ENCODE measurements around the gene UBALD1.

The UBALD1 gene

DNA sequence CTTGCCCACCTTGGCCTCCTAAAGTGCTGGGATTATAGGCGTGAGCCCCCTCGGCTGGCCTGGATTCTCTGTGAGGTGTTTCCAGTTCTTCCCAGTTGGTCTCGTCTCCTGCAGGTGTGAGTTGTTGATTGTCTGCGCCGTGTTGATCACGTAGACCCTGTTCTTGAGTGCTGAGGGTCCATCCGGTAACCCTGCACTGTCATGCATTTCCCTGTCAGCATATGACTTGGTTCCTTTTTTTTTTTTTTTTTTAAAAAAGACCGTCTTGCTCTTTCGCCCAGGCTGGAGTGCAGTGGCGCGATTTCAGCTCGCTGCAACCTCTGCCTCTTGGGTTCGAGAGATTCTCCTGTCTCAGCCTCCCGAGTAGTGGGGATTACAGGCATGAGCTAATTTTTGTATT is 27.2 kb upstream of the UBALD1 start:
- no peak for DNase-seq

- no peak for DNase-seq
Measured at GRCh38 chr16:4641306-4641687, 26.6 kb upstream of the UBALD1 start.

- no peak for DNase-seq
Measured at GRCh38 chr16:4640572-4641305, 26.1 kb upstream of the UBALD1 start.

- no peak for DNase-seq
Measured at GRCh38 chr16:4639899-4640509, 25.3 kb upstream of the UBALD1 start.

GRCh38 chr16:4637501-4638166 is 22.9 kb upstream of the UBALD1 start:
- no peak for DNase-seq

GRCh38 chr16:4636196-4636595 is 21.5 kb upstream of the UBALD1 start:
- DNase-seq: no peak

GRCh38 chr16:4634768-4635167 is 20.1 kb upstream of the UBALD1 start:
- no peak for DNase-seq

DNA sequence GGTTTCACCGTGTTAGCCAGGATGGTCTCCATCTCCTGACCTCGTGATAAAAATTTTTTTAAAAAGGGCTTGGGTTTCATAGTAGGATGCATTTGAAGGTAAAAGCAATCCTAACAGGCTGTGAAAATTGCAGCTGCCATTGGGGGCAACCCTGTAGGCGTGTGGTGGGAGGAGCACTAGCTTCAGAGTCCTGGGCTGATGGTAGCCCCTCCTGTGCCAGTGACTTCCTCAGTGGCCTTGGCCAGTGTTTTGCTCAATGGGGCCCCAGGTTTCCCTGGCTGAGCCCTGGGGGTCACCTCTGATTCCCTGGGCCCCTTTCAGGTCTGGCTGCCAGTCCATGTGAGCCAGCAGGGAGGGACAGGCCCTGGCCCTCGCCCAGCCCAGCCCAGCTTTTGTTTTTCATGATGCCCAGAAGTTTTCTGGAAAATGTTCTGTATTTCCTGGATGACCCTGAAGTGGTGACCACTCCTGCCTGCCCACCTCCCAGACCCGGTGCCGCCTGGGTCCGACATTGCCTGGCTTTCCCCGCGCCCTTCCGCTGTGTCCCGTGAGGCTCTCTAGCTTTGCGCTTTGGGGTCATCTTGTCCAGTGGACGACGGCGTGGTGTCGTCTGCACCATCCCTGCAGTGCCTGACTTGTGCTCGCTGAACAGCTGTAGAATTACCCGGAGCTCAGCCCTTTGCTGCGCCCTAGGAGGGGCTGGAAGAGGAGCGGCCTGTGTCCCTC is 19.4 kb upstream of the UBALD1 start:
- no peak for DNase-seq

DNA sequence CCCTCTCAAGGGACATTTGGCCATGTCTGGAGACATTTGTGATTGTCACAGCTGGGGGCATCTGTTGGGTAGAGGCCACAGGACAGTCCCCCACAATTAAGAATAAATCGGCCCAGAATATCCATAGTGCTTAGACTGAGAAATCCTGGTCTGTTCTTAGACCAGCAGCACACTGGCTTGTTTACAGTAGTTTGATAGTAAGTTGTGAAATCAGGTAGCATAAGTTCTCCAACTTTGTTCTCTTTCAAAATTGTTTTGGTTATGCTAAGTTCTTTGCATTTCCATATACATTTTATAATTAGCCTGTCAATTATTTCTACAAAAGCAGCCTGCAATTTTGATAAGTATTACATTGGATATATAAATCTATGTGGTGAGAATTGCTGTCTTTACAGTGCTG is 16.8 kb upstream of the UBALD1 start:
- DNase-seq: no peak

DNA sequence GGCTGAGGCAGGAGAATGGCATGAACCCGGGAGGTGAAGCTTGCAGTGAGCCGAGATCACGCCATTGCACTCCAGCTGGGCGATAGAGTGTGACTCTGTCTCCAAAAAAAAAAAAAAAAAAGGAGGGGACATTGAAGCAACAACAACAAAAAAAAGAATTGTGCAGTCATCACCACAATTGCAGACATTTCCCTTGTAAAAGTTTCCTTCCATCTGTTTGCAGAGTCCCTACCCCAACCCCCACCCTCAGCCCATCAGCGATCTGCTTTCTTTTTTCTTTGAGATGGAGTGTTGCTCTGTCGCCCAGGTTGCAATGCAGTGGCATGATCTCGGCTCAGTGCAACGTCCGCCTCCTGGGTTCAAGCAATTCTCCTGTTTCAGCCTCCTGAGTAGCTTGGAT is 13.6 kb upstream of the UBALD1 start:
- no peak for DNase-seq

DNA sequence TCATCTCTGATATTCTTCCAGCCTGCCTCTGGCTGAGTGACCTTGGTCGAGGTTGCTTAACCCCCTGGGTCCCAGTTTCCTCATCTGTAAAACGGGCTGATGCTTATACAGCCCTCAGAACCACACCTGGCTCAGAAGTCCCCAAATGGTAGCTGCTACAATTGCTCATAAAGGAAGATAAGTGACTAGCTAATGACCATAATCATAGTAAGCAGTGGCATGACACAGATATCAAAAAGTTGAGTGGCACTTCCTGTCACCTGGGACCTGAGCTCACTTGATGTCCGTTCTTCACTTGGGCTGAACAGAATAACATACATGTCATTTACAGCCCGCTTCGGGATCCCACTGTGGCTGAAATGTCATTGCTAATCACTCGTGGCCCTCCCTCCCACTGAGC is 11.7 kb upstream of the UBALD1 start:
- no peak for DNase-seq

GRCh38 chr16:4625560-4626159 is 11.0 kb upstream of the UBALD1 start:
- DNase-seq: no peak

GRCh38 chr16:4624827-4625559 is 10.3 kb upstream of the UBALD1 start:
- no peak for DNase-seq

DNA sequence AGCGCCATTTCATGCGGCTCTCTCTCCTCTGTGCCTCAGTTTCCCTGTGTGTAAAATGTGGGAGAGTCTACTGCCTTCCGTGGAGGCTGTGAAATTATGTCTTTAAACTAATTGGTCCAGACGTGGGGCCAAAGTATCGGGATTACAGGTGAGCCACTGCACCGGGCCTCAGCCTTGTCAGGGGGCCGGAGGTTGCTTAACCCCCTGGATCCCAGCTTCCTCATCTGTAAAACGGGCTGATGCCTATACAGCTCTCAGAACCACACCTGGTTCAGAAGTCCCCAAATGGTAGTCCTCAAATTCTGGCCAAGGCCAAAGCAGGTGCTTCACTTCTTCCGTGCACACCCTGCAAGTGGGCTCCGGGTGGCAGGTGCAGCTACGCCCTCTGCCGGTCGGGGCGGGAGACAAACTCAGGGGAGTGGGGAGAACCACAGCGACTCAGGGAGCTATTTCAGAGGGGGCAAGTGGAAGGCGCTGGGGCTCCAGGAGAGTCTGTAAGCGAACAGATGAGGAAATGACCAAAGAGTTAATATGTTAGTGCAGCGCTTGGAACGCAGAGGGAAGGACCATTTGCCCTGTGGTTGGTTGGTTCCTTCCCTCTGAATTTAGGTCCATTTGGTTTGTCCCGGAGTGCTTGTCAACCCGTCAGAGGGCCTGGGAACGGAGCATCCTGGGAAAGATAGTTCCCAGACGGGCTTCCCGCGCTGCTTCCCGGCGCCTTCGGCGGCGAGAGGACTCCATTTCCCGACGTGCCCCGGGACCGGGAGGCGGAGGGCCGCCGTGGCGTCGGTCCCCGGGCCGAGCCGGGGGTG is 9.5 kb upstream of the UBALD1 start, which contains the start of gene MGRN1:
MGRN1 (plus strand) TSS at position 812 of the 812 bp plus-strand sequence. CDS start 135 bp downstream, outside the sequence.
- DNase-seq: peak; percentile 80 to 95

DNA sequence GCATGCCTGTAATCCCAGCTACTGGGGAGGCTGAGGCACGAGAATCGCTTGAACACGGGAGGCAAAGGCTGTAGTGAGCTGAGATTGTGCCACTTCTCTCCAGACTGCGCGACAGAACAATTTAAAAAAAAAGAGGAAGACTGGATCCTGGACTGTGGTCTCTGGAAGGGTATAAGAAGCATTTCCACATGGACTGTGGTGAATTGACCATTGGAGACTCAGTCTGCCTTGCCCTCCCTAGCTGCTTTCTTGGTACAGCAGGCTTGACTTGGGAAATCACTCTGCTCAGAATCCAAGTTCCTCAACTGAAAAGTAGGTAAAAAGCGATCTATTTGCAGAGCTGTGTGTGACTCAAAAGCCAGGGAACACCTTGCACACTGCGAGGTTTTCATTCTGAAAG is 8.9 kb upstream of the UBALD1 start:
- no peak for DNase-seq

DNA sequence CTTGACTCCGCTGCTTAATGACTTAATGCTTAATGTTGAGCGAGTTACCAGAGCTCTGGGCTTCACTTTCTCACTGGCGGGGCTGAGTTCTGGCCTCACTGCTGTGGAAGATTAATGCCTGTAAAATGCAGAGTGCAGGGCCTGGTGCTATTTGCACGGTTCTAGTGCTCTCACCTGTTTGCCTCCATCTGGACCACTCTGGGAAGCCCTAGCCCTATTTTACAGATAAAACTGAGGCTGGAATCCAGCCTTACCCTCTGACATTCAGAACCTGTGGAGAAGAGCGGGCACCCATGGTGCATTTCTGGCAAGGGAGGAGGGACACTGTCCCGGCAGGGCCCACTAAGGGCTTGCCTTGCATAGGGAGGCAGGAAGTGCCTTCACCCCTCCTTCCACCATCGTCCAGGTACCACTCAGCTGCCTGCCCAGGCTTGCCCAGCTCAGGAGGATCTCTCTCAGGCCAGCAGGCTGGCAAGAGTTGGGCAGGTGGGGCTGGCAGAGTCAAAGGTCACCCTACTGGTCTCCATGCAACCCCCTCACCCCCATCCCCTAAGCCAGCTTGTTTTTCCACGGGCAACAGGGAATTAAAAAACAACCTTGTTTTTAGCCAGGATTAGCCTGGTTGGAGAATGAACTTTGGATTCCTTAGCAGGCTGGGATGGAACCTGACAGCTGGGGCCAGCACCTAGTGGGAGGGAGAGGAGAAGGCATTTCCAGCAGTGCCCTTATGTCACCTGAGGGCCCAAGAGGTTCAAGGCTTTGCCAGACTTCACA is 4.1 kb upstream of the UBALD1 start:
- no peak for DNase-seq

- no peak for DNase-seq
Measured at GRCh38 chr16:4617880-4618279, 3.2 kb upstream of the UBALD1 start.

- DNase-seq: peak; percentile 87 to 93
Measured at GRCh38 chr16:4616047-4616811, 1.5 kb upstream of the UBALD1 start.

DNA sequence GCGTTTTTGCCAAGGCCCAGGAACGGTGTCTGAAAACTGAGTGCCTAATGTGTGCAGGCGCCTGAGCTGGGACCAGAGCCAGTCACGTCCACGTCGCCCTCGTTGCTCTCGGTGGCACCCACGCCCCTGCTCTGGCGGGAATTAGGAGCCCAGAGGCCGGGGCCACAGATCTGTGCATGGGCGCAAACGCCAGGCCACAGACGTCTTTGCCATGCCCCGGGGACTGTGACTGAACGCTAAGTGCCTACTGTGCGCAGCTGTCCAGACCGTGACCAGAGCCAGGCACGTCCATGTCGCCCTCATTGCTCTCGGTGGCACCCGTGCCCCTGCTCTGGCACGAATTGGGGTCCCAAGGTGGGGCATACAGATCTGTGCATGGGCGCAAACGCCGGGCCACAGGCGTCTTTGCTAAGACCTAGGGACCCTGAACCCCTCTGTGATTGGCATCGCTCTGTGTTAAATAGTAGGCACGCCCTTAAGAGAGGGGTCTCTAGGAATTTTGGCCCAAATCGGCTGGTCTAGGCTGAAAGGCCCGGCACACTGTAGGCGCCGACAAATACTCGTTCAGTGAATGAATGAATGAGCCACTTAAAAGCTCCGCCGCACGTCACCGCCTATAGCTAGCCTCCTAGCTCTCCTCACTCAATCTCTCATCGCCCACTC is 827 bp upstream of the UBALD1 start:
- DNase-seq: no peak

All from NCI-H187 (cell line).